Activated T-cell treated with anti-CD3 and anti-CD28 coated beads, Interleukin-2, amount 50 U/mL, for 48 hours (primary cell): ENCODE data around the gene OR52E1.
"Not testable (repeated sequence)": the region's sequence is repeated elsewhere in the genome, so short reads cannot be mapped to it uniquely, and the experiment has no call there.

Source experiments
- DNase-seq, 2 experiments: peaks; one replicate each; pipeline ENCODE4 v3.0.0-alpha.2; 2020

Gene OR52E1

GRCh38 chr11:5069272-5069671, at the start of gene OR52E1:
Gene OR52E1, plus strand, starts transcription at chr11:5069572.
- no peak for DNase-seq

DNA sequence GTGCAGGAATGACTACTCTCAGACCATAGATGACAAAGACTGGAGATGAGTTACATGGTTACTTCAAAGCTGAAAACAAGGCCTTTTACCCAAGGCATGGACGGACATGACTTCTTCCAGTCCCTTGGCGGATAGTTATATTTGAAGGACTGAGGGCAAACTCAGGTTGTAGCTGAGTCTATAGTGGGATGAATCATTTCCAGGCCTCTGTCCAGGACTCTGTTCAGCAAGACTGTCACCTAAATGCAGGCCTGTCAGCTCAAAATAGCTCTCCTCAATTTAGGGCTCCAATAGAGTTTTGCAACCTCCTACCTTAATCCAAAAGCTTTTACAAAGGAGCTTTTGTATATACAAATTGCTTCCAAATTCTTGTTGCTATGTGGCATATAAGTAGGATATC, 47.4 kb upstream of the OR52E1 start:
- DNase-seq = no peak

- no peak for DNase-seq
Observed at GRCh38 chr11:5036669-5037068, 32.7 kb upstream of the OR52E1 start.

GRCh38 chr11:5037926-5038325, 31.4 kb upstream of the OR52E1 start:
- DNase-seq = no peak

GRCh38 chr11:5038341-5038740, 31.0 kb upstream of the OR52E1 start:
- DNase-seq = no peak

- no peak for DNase-seq
Observed at GRCh38 chr11:5040876-5041275, 28.5 kb upstream of the OR52E1 start.

- no peak for DNase-seq
Observed at GRCh38 chr11:5042091-5042490, 27.3 kb upstream of the OR52E1 start.

GRCh38 chr11:5043380-5043779, 26.0 kb upstream of the OR52E1 start:
- no peak for DNase-seq

GRCh38 chr11:5046226-5046625, 23.1 kb upstream of the OR52E1 start, which contains the start of gene OR52J3:
Gene OR52J3, plus strand, starts transcription at chr11:5046526. Its CDS starts 0 bp downstream, at chr11:5046526.
- DNase-seq = no peak

- no peak for DNase-seq
Observed at GRCh38 chr11:5046754-5047330, 22.5 kb upstream of the OR52E1 start.

GRCh38 chr11:5058679-5059078, 10.7 kb upstream of the OR52E1 start:
- DNase-seq = not testable (repeated sequence)

- DNase-seq = no peak
Observed at GRCh38 chr11:5059391-5059790, 10.0 kb upstream of the OR52E1 start, which contains the start of gene OR52E2. Gene OR52E2, minus strand, starts transcription at chr11:5059627. Its CDS starts 0 bp downstream, at chr11:5059627.

DNA sequence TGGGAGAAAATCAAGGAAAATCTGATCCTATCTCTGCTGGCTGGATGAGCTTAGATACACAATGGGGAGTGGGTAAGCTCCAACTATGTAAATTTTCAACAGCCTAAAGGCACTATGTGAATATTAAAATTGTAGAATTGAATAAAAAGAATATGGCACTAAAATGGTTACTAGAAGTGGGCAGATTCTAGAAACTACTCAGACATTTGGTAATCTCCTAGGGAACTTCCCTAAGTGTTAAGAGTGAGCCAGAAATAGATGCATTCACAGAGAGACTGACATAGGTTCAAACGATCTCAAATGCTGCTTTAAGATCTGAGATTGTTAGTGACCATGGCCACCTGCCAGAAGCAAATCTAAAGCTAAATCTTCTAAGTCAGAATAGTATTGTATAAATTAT, 4.3 kb upstream of the OR52E1 start:
- no peak for DNase-seq

GRCh38 chr11:5071799-5072198, 2.4 kb downstream of the OR52E1 start:
- DNase-seq = no peak

DNA sequence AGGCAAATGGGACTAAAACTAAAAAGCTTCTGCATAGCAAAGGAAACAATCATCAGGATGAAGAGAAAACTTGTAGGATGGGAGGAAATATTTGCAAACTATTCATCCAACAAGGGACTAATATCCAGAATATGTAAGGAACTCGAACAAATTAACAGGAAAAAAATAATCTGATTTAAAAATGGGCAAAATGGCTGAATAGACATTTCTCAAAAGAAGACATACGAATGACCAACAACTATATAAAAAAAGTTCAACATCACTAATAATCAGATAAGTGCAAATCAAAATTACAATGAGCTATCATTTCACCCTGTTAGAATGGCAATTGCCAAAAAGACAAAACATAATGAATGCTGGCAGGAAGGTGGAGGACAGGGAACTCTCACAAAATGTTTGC, 12.0 kb downstream of the OR52E1 start:
- DNase-seq = no peak

DNA sequence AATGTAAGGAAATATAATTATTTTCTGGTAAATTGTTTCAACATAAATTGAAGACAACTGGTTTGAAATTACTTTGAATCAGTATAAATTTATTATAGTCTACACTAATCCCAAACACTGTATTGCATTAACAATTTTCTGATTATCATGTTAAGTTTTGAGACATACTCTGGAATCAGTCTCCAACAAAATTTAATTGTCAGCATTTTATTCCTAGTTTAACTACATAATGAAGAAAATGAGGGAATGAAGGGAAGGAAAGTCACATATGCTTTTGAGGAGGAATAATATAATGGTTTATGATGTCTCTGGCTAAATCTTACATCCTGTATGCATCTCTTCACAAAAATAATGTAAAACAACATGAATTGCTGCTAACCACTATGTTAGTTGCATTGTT, 14.2 kb downstream of the OR52E1 start:
- DNase-seq = no peak

DNA sequence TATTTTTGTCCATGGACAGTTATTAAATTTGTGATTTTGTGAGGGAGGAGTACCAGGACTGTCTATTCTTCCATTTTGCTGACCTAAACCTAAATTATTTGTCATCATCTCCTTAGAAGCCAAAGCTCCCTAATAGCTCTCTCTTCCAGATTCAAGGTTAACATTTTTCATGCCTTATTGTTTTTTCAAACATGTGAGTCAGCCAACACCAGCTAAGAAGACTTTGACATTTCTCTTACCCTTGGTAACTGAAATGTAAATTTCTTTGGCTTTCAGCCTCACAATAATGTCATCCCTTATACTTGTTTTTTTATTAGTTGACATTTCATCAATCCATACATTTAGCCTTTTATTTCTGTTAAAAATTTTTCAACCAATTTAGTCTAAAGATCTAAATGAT, 19.2 kb downstream of the OR52E1 start:
- DNase-seq = no peak

DNA sequence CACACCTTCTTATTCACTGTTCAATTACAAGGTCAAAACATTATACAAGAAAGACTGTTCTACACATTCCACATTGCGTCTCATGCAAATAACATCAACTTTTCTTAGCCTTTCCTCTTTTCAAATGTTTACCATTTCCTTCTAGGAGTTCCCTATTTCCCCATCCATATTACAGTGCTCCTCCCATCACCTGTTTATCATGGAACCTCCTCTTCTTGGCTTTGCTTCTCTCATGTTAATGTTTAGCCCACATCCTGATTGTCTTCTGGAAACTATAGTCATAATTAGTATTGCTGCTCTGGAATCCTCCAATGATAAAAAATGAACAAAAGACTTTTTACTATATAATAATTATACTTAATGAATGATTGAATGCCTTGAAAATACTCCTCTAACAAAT, 21.3 kb downstream of the OR52E1 start:
- no peak for DNase-seq

GRCh38 chr11:5092821-5093585, 23.6 kb downstream of the OR52E1 start:
- no peak for DNase-seq

- no peak for DNase-seq
Observed at GRCh38 chr11:5096011-5096410, 26.6 kb downstream of the OR52E1 start.

DNA sequence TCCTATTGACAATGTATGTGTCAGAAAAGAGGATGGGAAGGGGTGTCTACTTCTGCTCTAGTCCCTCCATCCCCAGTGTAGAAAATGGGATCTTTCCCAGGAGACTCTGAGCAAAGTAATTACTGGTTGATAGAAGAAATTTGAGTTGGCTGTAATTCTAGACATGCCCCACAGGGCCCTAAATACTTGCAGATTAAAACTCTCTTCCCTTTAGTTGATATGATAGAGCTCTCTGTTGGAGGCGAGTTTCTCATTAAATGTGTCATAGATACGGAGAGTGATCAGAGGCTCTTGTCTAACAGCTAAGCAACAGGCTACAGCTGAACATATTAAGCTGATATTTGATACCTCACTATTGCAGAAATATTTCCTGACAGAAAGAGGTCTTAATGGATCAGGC, 32.9 kb downstream of the OR52E1 start:
- DNase-seq = no peak

GRCh38 chr11:5103066-5103465, 33.7 kb downstream of the OR52E1 start:
- no peak for DNase-seq

DNA sequence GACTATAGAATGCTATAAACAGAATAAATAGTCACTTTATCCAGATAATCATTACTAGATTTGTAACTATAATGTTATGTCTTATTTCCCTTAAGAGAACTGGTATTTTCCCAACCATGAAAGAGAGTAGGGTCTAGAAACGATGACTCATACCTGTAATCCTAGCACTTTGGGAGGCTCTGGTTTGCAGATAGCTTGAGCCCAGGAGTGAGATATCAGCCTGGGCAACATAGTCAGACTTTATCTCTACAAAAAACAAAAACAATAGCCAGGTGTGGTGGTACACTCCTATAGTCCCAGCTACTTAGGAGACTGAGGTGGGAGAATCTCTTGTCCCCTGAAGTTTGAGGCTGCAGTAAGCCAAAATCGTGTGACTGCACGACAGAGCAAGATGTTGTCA, 37.9 kb downstream of the OR52E1 start:
- no peak for DNase-seq

DNA sequence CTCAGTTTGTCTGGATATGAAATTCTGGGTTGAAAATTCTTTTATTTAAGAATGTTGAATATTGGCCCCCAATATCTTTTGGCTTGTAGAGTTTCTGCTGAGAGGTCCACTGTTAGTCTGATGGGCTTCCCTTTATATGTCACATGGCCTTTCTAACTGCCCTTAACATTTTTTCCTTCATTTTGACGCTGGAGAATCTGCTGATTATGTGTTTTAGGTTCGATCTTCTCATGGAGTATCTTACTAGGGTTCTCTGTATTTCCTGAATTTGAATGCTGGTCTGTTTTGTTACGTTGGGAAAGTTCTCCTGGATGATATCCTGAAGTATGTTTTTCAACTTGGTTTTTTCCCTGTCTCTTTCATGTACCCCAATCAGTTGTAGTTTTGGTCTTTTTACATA, 46.0 kb downstream of the OR52E1 start:
- no peak for DNase-seq

DNA sequence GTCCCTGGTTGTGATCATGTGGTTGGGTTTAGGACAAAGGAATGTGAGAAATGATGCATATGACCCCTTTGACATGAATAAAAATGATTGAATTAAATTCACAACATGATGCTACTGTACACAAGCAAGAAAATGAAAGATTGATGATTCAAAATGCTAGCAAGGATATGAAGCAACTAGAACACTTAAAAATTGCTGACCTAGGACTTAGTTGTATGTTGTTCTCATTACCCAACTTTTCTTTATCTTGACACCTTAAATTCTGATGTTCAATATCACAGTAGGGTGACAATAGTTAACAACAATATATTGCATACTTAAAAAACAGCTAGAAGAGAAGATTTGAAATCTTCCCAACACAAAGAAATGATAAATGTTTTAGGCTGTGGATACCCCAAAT, 48.2 kb downstream of the OR52E1 start:
- DNase-seq = no peak
